HG03558 (cell line): ENCODE data around the gene TPRG1L.
"Not testable (repeated sequence)": the region's sequence is repeated elsewhere in the genome, so short reads cannot be mapped to it uniquely, and the experiment has no call there.

Source experiments
- ATAC-seq: cut with Tn5 transposase; IDR thresholded peaks from one replicate; pipeline ENCODE4 v1.9.1; 2021; ENCODE audit warnings: moderate number of reproducible peaks; ENCODE audit not compliant: unreplicated experiment; ENCODE audit errors: extremely low read depth

Gene TPRG1L

GRCh38 chr1:3624200-3625136 is at the start of gene TPRG1L:
Gene TPRG1L (plus strand): TSS chr1:3625015. CDS start chr1:3625073, 58 bp downstream.
- peak; percentile 84 for ATAC-seq

- not testable (repeated sequence) for ATAC-seq
Observed at GRCh38 chr1:3575515-3575914, 49.3 kb upstream of the TPRG1L start.

- ATAC-seq = no peak
Observed at GRCh38 chr1:3575993-3576392, 48.8 kb upstream of the TPRG1L start.

- no peak for ATAC-seq
Observed at GRCh38 chr1:3577300-3577699, 47.5 kb upstream of the TPRG1L start.

- ATAC-seq = no peak
Observed at GRCh38 chr1:3577711-3578432, 46.9 kb upstream of the TPRG1L start.

GRCh38 chr1:3578433-3578805 is 46.4 kb upstream of the TPRG1L start:
- no peak for ATAC-seq

- no peak for ATAC-seq
Observed at GRCh38 chr1:3578906-3579305, 45.9 kb upstream of the TPRG1L start.

- no peak for ATAC-seq
Observed at GRCh38 chr1:3579626-3580025, 45.2 kb upstream of the TPRG1L start.

GRCh38 chr1:3580231-3580630 is 44.6 kb upstream of the TPRG1L start:
- no peak for ATAC-seq

- no peak for ATAC-seq
Observed at GRCh38 chr1:3581296-3582036, 43.3 kb upstream of the TPRG1L start.

- ATAC-seq = not testable (repeated sequence)
Observed at GRCh38 chr1:3583751-3584150, 41.1 kb upstream of the TPRG1L start.

GRCh38 chr1:3584915-3585314 is 39.9 kb upstream of the TPRG1L start:
- ATAC-seq = no peak

- not testable (repeated sequence) for ATAC-seq
Observed at GRCh38 chr1:3585353-3585868, 39.4 kb upstream of the TPRG1L start.

- no peak for ATAC-seq
Observed at GRCh38 chr1:3585940-3586568, 38.8 kb upstream of the TPRG1L start.

- ATAC-seq = no peak
Observed at GRCh38 chr1:3586986-3587759, 37.6 kb upstream of the TPRG1L start.

- no peak for ATAC-seq
Observed at GRCh38 chr1:3588395-3588794, 36.4 kb upstream of the TPRG1L start.

GRCh38 chr1:3590139-3590763 is 34.6 kb upstream of the TPRG1L start:
- no peak for ATAC-seq

- ATAC-seq = no peak
Observed at GRCh38 chr1:3590951-3591865, 33.6 kb upstream of the TPRG1L start.
